WTC11 (cell line): ENCODE data around the gene TRIM44.

Source experiments
- HMGA2 ChIP-seq: fragments of 250-450 bp; sonication (Bioruptor Pico); IDR thresholded peaks from 2 replicates; pipeline ENCODE4 v1.4.0; 2021; ENCODE audit warnings: mild to moderate bottlenecking, moderate library complexity
- USF2 ChIP-seq: sonication (generic); formaldehyde crosslinking; IDR thresholded peaks from 2 replicates; pipeline ENCODE4 v1.8.1; 2023; ENCODE audit warnings: mild to moderate bottlenecking, missing genetic modification reagents, moderate library complexity
- ZNF425 ChIP-seq: fragments of 250-450 bp; sonication (Bioruptor Pico); conservative IDR thresholded peaks from 2 replicates; pipeline ENCODE4 v1.9.0; 2021; ENCODE audit warnings: mild to moderate bottlenecking

- no peak for TF ChIP-seq ZNF425 (CRISPR knock-in tag)
- TF ChIP-seq USF2 (CRISPR knock-in tag) = no peak
- no peak for TF ChIP-seq HMGA2 (CRISPR knock-in tag)
Observed at GRCh38 chr11:35841733-35842132, 179.2 kb downstream of the TRIM44 start.
